ENCODE data around the gene CHDH.

CHDH gene

DNA sequence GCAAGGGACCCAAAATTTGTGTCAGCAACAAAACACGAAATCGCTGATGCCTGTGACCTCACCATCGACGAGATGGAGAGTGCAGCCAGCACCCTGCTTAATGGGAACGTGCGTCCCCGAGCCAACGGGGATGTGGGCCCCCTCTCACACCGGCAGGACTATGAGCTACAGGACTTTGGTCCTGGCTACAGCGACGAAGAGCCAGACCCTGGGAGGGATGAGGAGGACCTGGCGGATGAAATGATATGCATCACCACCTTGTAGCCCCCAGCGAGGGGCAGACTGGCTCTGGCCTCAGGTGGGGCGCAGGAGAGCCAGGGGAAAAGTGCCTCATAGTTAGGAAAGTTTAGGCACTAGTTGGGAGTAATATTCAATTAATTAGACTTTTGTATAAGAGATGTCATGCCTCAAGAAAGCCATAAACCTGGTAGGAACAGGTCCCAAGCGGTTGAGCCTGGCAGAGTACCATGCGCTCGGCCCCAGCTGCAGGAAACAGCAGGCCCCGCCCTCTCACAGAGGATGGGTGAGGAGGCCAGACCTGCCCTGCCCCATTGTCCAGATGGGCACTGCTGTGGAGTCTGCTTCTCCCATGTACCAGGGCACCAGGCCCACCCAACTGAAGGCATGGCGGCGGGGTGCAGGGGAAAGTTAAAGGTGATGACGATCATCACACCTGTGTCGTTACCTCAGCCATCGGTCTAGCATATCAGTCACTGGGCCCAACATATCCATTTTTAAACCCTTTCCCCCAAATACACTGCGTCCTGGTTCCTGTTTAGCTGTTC lies 34.9 kb downstream of the CHDH start:
- no peak for DNase-seq (ENCODE audit: insufficient read length, low spot score)
- no peak for TF ChIP-seq POU2F2 (IDR thresholded peaks at IDR 0.05; ENCODE audit: low read depth, low read length)
- TF ChIP-seq PAX5 (IDR thresholded peaks at IDR 0.05; ENCODE audit: insufficient read depth, low read length, severe bottlenecking) = no peak
- no peak for TF ChIP-seq POLR2AphosphoS5 (IDR thresholded peaks at IDR 0.05; ENCODE audit: low read depth, low read length)
- no peak for TF ChIP-seq TAF1 (IDR thresholded peaks at IDR 0.05; ENCODE audit: low read depth, low read length)
- TF ChIP-seq POLR2A (IDR thresholded peaks at IDR 0.05; ENCODE audit: low read depth, low read length) = no peak
- no peak for TF ChIP-seq SPI1 (IDR thresholded peaks at IDR 0.05; ENCODE audit: low read depth, low read length)
- peak; percentile 40 for FAIRE-seq

DNA sequence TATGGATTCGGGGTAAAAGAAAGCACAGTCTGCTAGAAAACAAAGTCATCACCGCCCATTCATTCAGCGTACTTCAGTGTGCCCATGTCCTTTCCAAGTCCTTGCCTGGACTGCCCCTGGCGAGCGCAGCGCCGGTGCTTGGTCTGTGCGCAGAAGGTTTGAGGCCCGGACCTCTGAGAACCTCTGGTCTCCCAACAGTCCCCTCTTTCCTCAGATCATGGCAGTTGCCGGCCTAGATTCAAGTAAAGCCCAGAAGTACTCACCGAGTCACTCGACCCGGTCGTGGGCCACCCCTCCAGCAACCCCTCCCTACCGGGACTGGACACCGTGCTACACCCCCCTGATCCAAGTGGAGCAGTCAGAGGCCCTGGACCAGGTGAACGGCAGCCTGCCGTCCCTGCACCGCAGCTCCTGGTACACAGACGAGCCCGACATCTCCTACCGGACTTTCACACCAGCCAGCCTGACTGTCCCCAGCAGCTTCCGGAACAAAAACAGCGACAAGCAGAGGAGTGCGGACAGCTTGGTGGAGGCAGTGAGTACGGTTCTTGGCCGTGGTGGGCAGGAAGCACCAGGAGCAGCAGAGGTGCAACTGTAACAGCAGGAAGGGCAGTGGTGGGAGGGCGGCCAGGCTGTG lies 36.3 kb downstream of the CHDH start:
- no peak for DNase-seq (ENCODE audit: insufficient read length, low spot score)
- FAIRE-seq = no peak
- TF ChIP-seq POLR2A (IDR thresholded peaks at IDR 0.05; ENCODE audit: low read depth, low read length) = no peak

DNA sequence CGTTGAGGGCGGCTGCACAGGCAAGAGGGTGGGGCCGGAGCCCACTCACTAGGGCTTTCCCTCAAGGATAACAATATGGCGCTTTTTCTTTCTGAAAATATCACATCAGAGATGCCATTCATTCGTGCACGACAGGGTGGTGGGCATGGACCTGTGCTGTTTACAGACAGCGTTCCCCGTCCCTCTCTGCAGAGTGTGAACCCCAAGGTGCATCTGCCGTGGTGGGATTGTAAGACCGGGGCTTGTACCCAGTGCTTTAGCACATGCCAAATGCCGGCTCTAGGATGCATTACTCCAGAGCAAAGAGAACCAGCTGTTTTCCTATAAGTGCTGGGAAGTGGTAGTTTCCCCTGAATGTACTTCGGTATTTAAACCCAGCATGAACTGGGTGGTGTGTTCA lies 37.0 kb downstream of the CHDH start:
- DNase-seq (ENCODE audit: insufficient read length, low spot score) = no peak
- no peak for TF ChIP-seq POU2F2 (IDR thresholded peaks at IDR 0.05; ENCODE audit: low read depth, low read length)
- no peak for TF ChIP-seq SPI1 (IDR thresholded peaks at IDR 0.05; ENCODE audit: low read depth, low read length)
- no peak for TF ChIP-seq POLR2AphosphoS5 (IDR thresholded peaks at IDR 0.05; ENCODE audit: low read depth, low read length)
- TF ChIP-seq PAX5 (IDR thresholded peaks at IDR 0.05; ENCODE audit: insufficient read depth, low read length, severe bottlenecking) = no peak
- no peak for TF ChIP-seq POLR2A (IDR thresholded peaks at IDR 0.05; ENCODE audit: low read depth, low read length)
- TF ChIP-seq TAF1 (IDR thresholded peaks at IDR 0.05; ENCODE audit: low read depth, low read length) = no peak
- no peak for FAIRE-seq

DNA sequence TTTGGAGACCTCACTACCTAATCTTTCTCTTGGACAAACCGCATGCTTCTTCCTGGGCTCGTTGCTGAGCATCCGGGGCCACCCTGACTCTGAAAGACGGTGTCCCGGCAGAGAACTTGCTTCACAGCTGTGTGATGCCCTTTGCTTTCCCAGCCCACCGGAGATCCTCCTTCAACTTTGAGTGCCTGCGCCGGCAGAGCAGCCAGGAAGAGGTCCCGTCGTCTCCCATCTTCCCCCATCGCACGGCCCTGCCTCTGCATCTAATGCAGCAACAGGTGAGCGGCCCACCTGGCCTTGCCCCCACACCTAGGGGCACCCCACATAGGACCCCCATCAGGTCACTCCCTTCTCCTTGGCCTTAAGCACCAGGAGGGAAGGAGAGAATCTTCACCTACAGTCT lies 37.7 kb downstream of the CHDH start:
- no peak for FAIRE-seq
- no peak for TF ChIP-seq TAF1 (IDR thresholded peaks at IDR 0.05; ENCODE audit: low read depth, low read length)
- TF ChIP-seq POLR2A (IDR thresholded peaks at IDR 0.05; ENCODE audit: low read depth, low read length) = no peak
- TF ChIP-seq POU2F2 (IDR thresholded peaks at IDR 0.05; ENCODE audit: low read depth, low read length) = no peak
- no peak for TF ChIP-seq SPI1 (IDR thresholded peaks at IDR 0.05; ENCODE audit: low read depth, low read length)
- no peak for TF ChIP-seq POLR2AphosphoS5 (IDR thresholded peaks at IDR 0.05; ENCODE audit: low read depth, low read length)
- no peak for TF ChIP-seq PAX5 (IDR thresholded peaks at IDR 0.05; ENCODE audit: insufficient read depth, low read length, severe bottlenecking)

DNA sequence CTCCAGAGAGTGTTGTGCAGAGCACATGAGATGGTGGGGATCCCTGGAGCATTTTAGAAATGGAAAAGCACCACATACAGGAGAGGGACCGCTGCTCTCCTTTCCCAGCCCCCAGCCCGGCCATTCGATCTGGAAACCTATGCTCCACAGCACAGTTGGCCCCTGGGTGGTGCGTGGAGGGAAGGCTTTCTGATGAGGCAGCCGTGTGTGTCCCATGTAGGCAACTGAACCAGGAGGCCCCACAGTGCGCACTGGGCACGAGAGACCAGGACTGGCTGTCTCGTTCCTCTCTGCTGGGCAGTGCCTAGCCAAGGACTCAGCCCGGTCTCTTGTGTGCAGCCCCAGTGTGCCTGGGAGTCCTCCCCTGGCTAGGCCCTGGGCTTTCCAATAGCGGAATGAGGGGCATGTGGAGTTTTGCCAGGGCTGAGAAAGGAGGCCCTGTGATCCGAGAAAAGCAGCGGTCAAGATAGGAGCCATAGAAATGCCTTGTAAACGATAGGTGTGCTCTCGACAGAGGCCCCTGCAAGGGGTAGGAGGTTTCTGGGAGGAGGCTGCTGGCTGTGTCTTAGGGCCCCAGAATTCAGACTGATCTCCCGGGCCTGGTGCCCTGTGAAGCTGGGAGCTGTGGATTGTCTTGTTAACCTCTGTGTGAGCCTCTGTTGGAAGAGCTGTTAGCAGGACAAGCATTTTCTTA lies 39.0 kb downstream of the CHDH start:
- FAIRE-seq (no peak), DNase-seq (ENCODE audit: insufficient read length, low spot score) (no peak)
- no peak for TF ChIP-seq POLR2A (IDR thresholded peaks at IDR 0.05; ENCODE audit: low read depth, low read length)
- no peak for TF ChIP-seq SPI1 (IDR thresholded peaks at IDR 0.05; ENCODE audit: low read depth, low read length)
- TF ChIP-seq POLR2AphosphoS5 (IDR thresholded peaks at IDR 0.05; ENCODE audit: low read depth, low read length) = no peak
- TF ChIP-seq PAX5 (IDR thresholded peaks at IDR 0.05; ENCODE audit: insufficient read depth, low read length, severe bottlenecking) = no peak
- no peak for TF ChIP-seq TAF1 (IDR thresholded peaks at IDR 0.05; ENCODE audit: low read depth, low read length)
- TF ChIP-seq POU2F2 (IDR thresholded peaks at IDR 0.05; ENCODE audit: low read depth, low read length) = no peak

More for the DNA sequence above, 37.7 kb downstream of the CHDH start:
- DNase-seq (ENCODE audit: insufficient read length, low spot score) = no peak

DNA sequence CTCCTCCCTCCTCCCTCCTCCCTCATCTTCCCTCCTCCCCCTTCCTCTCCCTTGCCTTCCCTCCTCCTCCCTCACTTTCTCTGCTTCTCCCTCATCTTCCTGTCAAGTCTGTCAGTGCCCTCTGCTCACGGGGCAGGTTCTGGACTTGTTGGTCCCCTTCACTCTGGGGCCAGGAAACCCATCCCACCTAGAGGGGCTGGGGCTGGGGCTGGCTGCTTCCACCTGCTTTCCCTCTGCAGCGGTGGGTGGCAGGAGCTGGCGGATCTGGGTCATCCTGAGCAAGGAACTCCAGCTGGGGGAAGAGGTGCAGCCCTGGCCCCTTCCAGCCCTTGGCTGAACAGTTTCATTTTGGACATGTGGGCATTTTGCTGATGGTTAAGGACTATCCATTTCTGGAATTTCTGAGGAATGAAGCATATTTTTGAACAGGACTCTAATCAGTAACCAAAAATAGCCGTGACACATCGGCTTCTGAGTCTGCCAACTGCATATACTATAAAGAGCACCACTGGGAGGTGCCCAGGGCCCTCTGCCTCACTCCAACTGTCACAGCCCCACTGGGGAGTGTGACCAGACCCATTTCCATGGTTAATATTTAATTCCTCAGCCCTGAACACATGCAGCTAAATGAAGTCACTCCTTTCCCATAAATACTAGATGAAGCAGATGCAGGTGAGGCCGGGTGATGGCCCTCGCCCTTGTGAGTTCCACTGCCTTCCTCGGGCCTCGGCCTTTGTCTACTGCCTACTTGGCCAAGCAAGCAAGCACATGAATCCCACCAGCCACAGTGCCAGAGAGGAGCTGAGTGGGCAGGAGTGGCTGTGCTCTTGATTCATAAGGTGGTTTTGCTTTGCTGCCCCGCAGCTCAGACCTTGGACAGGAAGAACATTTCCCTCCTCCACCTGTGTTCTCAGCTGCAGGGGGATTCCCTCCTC lies 39.8 kb downstream of the CHDH start:
- DNase-seq (ENCODE audit: insufficient read length, low spot score) = no peak
- FAIRE-seq = peak; percentile 69
- no peak for TF ChIP-seq POLR2AphosphoS5 (IDR thresholded peaks at IDR 0.05; ENCODE audit: low read depth, low read length)
- TF ChIP-seq POU2F2 (IDR thresholded peaks at IDR 0.05; ENCODE audit: low read depth, low read length) = no peak
- no peak for TF ChIP-seq TAF1 (IDR thresholded peaks at IDR 0.05; ENCODE audit: low read depth, low read length)
- TF ChIP-seq POLR2A (IDR thresholded peaks at IDR 0.05; ENCODE audit: low read depth, low read length) = no peak
- no peak for TF ChIP-seq PAX5 (IDR thresholded peaks at IDR 0.05; ENCODE audit: insufficient read depth, low read length, severe bottlenecking)
- TF ChIP-seq SPI1 (IDR thresholded peaks at IDR 0.05; ENCODE audit: low read depth, low read length) = no peak

DNA sequence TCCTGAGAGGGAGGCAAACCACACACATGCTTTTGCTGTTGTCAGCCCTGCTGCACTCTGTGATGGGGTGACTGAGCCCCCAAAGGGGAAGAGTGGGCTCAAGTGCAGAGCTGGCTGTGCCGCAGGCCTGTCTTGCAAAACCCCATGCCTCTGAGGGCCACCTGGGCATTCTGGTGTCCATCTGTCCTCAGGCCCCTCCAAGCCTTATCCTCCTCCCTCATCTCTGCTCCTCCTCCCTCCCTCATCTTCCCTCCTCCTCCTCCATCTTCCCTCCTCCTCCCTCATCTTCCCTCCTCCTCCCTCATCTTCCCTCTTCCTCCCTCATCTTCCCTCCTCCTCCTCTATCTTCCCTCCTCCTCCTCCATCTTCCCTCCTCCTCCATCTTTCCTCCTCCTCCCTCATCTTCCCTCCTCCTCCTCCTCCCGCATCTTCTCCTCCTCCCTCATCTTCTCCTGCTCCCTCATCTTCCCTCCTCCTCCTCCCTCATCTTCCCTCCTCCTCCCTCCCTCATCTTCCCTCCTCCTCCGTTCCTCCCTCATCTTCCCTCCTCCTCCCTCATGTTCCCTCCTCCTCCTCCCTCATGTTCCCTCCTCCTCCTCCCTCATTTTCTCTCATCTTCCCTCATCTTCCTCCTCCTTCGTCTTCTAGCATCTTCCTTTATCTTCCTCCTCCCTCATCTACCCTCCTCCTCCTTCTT lies 40.6 kb downstream of the CHDH start:
- FAIRE-seq = no peak
- DNase-seq (ENCODE audit: insufficient read length, low spot score) = no peak
- no peak for TF ChIP-seq POLR2AphosphoS5 (IDR thresholded peaks at IDR 0.05; ENCODE audit: low read depth, low read length)
- no peak for TF ChIP-seq PAX5 (IDR thresholded peaks at IDR 0.05; ENCODE audit: insufficient read depth, low read length, severe bottlenecking)
- no peak for TF ChIP-seq SPI1 (IDR thresholded peaks at IDR 0.05; ENCODE audit: low read depth, low read length)
- TF ChIP-seq TAF1 (IDR thresholded peaks at IDR 0.05; ENCODE audit: low read depth, low read length) = no peak
- no peak for TF ChIP-seq POLR2A (IDR thresholded peaks at IDR 0.05; ENCODE audit: low read depth, low read length)
- TF ChIP-seq POU2F2 (IDR thresholded peaks at IDR 0.05; ENCODE audit: low read depth, low read length) = no peak

DNA sequence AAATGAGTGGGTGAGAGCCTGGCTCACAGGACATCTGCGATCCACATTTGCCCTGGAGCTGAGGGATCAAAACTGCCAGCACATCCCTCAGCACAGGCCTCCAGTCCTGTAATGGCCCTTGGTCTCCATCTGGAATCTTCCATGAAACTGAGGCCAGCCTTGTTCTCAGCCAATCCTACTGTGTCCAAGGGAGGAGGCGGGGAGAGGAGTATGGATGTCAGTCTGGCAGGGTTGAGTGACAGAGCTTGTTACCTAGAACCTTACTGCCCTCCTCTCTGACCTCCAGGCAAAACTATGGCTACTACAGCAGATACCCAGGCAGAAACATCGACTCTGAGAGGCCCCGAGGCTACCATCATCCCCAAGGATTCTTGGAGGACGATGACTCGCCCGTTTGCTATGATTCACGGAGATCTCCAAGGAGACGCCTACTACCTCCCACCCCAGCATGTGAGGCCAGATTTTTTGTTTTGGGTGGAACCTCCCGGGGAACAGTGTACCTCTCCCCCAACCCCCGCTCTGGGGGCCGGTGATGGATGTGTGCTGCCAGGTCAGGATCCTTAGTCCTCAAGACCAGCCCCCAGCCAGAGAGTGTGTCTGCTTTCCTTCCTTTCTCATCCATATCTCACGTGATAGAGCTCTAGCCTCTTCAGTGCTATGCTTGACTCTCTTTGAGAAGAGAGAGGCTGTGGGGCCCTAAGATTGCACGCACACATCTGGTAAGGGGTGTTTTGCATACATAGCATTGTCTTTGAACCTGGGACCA lies 41.3 kb downstream of the CHDH start:
- DNase-seq (ENCODE audit: insufficient read length, low spot score) = peak; percentile 43
- no peak for TF ChIP-seq TAF1 (IDR thresholded peaks at IDR 0.05; ENCODE audit: low read depth, low read length)
- TF ChIP-seq POU2F2 (IDR thresholded peaks at IDR 0.05; ENCODE audit: low read depth, low read length) = peak; percentile 82; the same call in 1 of the 2 replicates

More for the DNA sequence above, 41.3 kb downstream of the CHDH start:
- FAIRE-seq = peak; percentile 88

All from GM12891 (cell line).